ENCODE measurements around the gene FGD6. TPM values are rescaled to one million over a fixed set of nuclear protein-coding genes. Genes with fewer than 3 reads are reported as not detected.

The FGD6 gene
- total RNA-seq, 1 experiment from 2014 or later = 28.3 TPM

GRCh38 chr12:95070378-95070777 lies 146.9 kb downstream of the FGD6 start:
- intact Hi-C loops (cut with micrococcal nuclease; ENCODE audit: unreplicated experiment) = no loop called here
- POLR2A ChIA-PET = interaction anchor here (0.7 kb wide), 1 partner anchor 119 kb away, joined by 5 read pairs; no protein-coding TSS in a partner anchor
- CTCF ChIA-PET = no interaction called here
- Histone ChIP-seq H3K27me3 (ENCODE audit: control insufficient read depth, insufficient read depth, low read length) (no peaks in the 10 kb centered on the region), H3K4me1 (ENCODE audit: control insufficient read depth, insufficient read depth, low read length) (peaks cover 11% of the 10 kb centered on the region), H3K4me3 (ENCODE audit: low read depth in 2 of 2, low read length in 2 of 2) (no peak overlapping the region), H3K27ac (ENCODE audit: low read length) (no peak overlapping the region), H3K36me3 (ENCODE audit: control insufficient read depth, insufficient read depth, low read length) (peaks cover 9% of the 10 kb centered on the region), H3K9me3 (ENCODE audit: control insufficient read depth, insufficient read depth, low read depth, low read length) (no peaks in the 10 kb centered on the region)
- no peak for TF ChIP-seq SIN3A (IDR thresholded peaks at IDR 0.05; ENCODE audit: borderline replicate concordance, insufficient read depth, low read depth, low read length)
- no peak for TF ChIP-seq REST (IDR thresholded peaks at IDR 0.05; ENCODE audit: insufficient read depth in 1 of 2, low read depth in 2 of 2, low read length in 1 of 2)
- no peak for TF ChIP-seq POLR2AphosphoS5 (IDR thresholded peaks at IDR 0.05; ENCODE audit: low read depth, low read length)
- TF ChIP-seq CTCF (IDR thresholded peaks at IDR 0.05) = no peak
- no peak for TF ChIP-seq TCF7L2 (IDR thresholded peaks at IDR 0.05; ENCODE audit: low read depth, low read length)
- DNase-seq (ENCODE audit: low read depth, low spot score) (no peak), ATAC-seq (no peak)
- no TSS peak for BruUV-seq (replicated peaks)
- in situ Hi-C loops (cut with HindIII; ENCODE audit: low pct_unique_long_range_greater_than_20kb, low sequenced_read_pairs) = no loop called here

GRCh38 chr12:95066091-95066855 lies 151.0 kb downstream of the FGD6 start:
- no peak for TF ChIP-seq TCF7L2 (IDR thresholded peaks at IDR 0.05; ENCODE audit: low read depth, low read length)
- no peak for TF ChIP-seq REST (IDR thresholded peaks at IDR 0.05; ENCODE audit: insufficient read depth in 1 of 2, low read depth in 2 of 2, low read length in 1 of 2)
- no peak for TF ChIP-seq CTCF (IDR thresholded peaks at IDR 0.05)
- no peak for TF ChIP-seq SIN3A (IDR thresholded peaks at IDR 0.05; ENCODE audit: borderline replicate concordance, insufficient read depth, low read depth, low read length)
- TF ChIP-seq POLR2AphosphoS5 (IDR thresholded peaks at IDR 0.05; ENCODE audit: low read depth, low read length) = no peak
- intact Hi-C loops (cut with micrococcal nuclease; ENCODE audit: unreplicated experiment) (no loop called here), in situ Hi-C loops (cut with HindIII; ENCODE audit: low pct_unique_long_range_greater_than_20kb, low sequenced_read_pairs) (no loop called here)
- Histone ChIP-seq H3K36me3 (ENCODE audit: control insufficient read depth, insufficient read depth, low read length) (peaks cover 33% of the 10 kb centered on the region), H3K4me3 (ENCODE audit: low read depth in 2 of 2, low read length in 2 of 2) (no peak overlapping the region), H3K27ac (ENCODE audit: low read length) (no peak overlapping the region), H3K4me1 (ENCODE audit: control insufficient read depth, insufficient read depth, low read length) (0 out of 2 replicates have a peak, but pooled peaks cover 1% of the 10 kb centered on the region), H3K27me3 (ENCODE audit: control insufficient read depth, insufficient read depth, low read length) (no peaks in the 10 kb centered on the region), H3K9me3 (ENCODE audit: control insufficient read depth, insufficient read depth, low read depth, low read length) (no peaks in the 10 kb centered on the region)
- BruUV-seq (replicated peaks) = no TSS peak
- ChIA-PET CTCF (no interaction called here), POLR2A (no interaction called here)
- ATAC-seq (no peak), DNase-seq (ENCODE audit: low read depth, low spot score) (no peak)

Data from Panc1 (cell line).